Right ventricle myocardium superior (tissue), 1 donor: ENCODE results near the gene RBM39. TPM values are rescaled to one million over a fixed set of nuclear protein-coding genes. Genes with fewer than 3 reads are reported as not detected.
A peak's percentile ranks its signal among the peaks of the same experiment; 100 is the strongest.
"Not testable (repeated sequence)": the region's sequence is repeated elsewhere in the genome, so short reads cannot be mapped to it uniquely, and the experiment has no call there.

ENCODE experiments used
- ATAC-seq: fragments of 200-7000 bp; cut with Tn5 transposase; one replicate; pipeline ENCODE4 v1.9.1; 2020; ENCODE audit warnings: mild to moderate bottlenecking; ENCODE audit not compliant: poor library complexity
- DNase-seq: peaks from one replicate; pipeline ENCODE4 v3.0.0-alpha.2; 2020
- intact Hi-C: fragments of 100-400 bp; cut with DNase I; formaldehyde crosslinking; loops from one replicate; pipeline ENCODE4 v1.11.2; 2022
- long read RNA-seq: library from polyadenylated mRNA; unstranded; transcript quantifications from one replicate; pipeline ENCODE4 v2.0.0, GENCODE V29; 2021
- total RNA-seq: library from RNA; stranded (reverse); fragmentation: NEBNext Ultra II Directional; extraction: Animal tissue kit (Norgen Biotek cat#: 25700); gene quantifications from one replicate; pipeline ENCODE4 v1.2.1, GENCODE V29; 2021
- donor health status: DM: no; HTN: yes; CAD: no; lungs with severe emphysema.

RBM39 gene
- total RNA-seq = 134 TPM
- long read RNA-seq, transcript RBM39-203 (17 exons, 2,831 nt) = minor isoform, 55 of 234 reads
- long read RNA-seq, transcript RBM39-243 (16 exons, 2,421 nt) = minor isoform, 7 of 234 reads
- long read RNA-seq, transcript RBM39-206 (18 exons, 2,883 nt) = minor isoform, 8 of 234 reads
- long read RNA-seq, transcript RBM39-201 (17 exons, 2,488 nt) = major isoform, 122 of 234 reads
- long read RNA-seq, partial matches to known transcripts = 9 of 234 reads
- long read RNA-seq, other reads (novel, unspliced or antisense) = 27 of 234 reads

GRCh38 chr20:35741892-35742740, at the start of gene RBM39:
Gene RBM39 (minus strand): TSS chr20:35742260. CDS start chr20:35740874, 1,386 bp downstream.
- DNase-seq = peak; percentile 100
- ATAC-seq = peak; percentile 95
- intact Hi-C loops = loop anchor here (2.0 to 10.0 kb wide), 2 partner anchors 29 to 143 kb away; no protein-coding TSS in a partner anchor

- intact Hi-C loops = no loop called here
- ATAC-seq (peak; percentile 36), DNase-seq (no peak)
Measured at GRCh38 chr20:35791821-35792220, 49.8 kb upstream of the RBM39 start.

GRCh38 chr20:35791097-35791496, 49.0 kb upstream of the RBM39 start:
- DNase-seq (no peak), ATAC-seq (no peak)
- intact Hi-C loops = no loop called here

- intact Hi-C loops = no loop called here
- ATAC-seq (no peak), DNase-seq (no peak)
Measured at GRCh38 chr20:35788796-35789195, 46.7 kb upstream of the RBM39 start.

GRCh38 chr20:35785541-35785940, 43.5 kb upstream of the RBM39 start:
- intact Hi-C loops, DNase-seq, ATAC-seq: not testable (repeated sequence)

GRCh38 chr20:35783811-35784210, 41.8 kb upstream of the RBM39 start:
- DNase-seq, ATAC-seq, intact Hi-C loops: not testable (repeated sequence)

GRCh38 chr20:35776513-35777101, 34.5 kb upstream of the RBM39 start:
- peak; percentile 5 for ATAC-seq
- DNase-seq = peak; percentile 54
- intact Hi-C loops = no loop called here

GRCh38 chr20:35774391-35774790, 32.3 kb upstream of the RBM39 start:
- intact Hi-C loops = no loop called here
- ATAC-seq (no peak), DNase-seq (no peak)

- intact Hi-C loops = no loop called here
- no peak for DNase-seq
- no peak for ATAC-seq
Measured at GRCh38 chr20:35773154-35773751, 31.2 kb upstream of the RBM39 start.

GRCh38 chr20:35772563-35773058, 30.6 kb upstream of the RBM39 start:
- no peak for ATAC-seq
- intact Hi-C loops = no loop called here

GRCh38 chr20:35771689-35772562, 29.9 kb upstream of the RBM39 start, which contains the start of gene PHF20:
Gene PHF20 (plus strand): TSS chr20:35772015. CDS start chr20:35801523, 29,508 bp downstream.
- intact Hi-C loops = loop anchor here (2.0 kb wide), 1 partner anchor 29 kb away; the partner anchor contains the start of gene RBM39
- peak; percentile 87 for ATAC-seq
- peak; percentile 100 for DNase-seq

More at GRCh38 chr20:35772563-35773058, 30.6 kb upstream of the RBM39 start:
- DNase-seq = no peak

GRCh38 chr20:35771367-35771688, 29.3 kb upstream of the RBM39 start:
- DNase-seq = no peak
- ATAC-seq = no peak
- intact Hi-C loops = loop anchor here (2.0 kb wide), 1 partner anchor 29 kb away; the partner anchor contains the start of gene RBM39

GRCh38 chr20:35768731-35769664, 26.9 kb upstream of the RBM39 start:
- DNase-seq = peak; percentile 98
- peak; percentile 74 for ATAC-seq
- intact Hi-C loops = no loop called here

- ATAC-seq = peak; percentile 28
- DNase-seq = peak; percentile 76
- intact Hi-C loops = no loop called here
Measured at GRCh38 chr20:35767683-35768481, 25.8 kb upstream of the RBM39 start.

GRCh38 chr20:35766843-35767242, 24.8 kb upstream of the RBM39 start:
- intact Hi-C loops = no loop called here
- no peak for DNase-seq
- no peak for ATAC-seq

- DNase-seq, intact Hi-C loops, ATAC-seq: not testable (repeated sequence)
Measured at GRCh38 chr20:35764936-35765335, 22.9 kb upstream of the RBM39 start.
